ENCODE measurements around the gene CELSR1. TPM values are rescaled to one million over a fixed set of nuclear protein-coding genes. Genes with fewer than 3 reads are reported as not detected.

CELSR1 gene
- total and polyA plus RNA-seq, 12 donors: 0.11 to 4.3 (median 1.9) TPM

DNA sequence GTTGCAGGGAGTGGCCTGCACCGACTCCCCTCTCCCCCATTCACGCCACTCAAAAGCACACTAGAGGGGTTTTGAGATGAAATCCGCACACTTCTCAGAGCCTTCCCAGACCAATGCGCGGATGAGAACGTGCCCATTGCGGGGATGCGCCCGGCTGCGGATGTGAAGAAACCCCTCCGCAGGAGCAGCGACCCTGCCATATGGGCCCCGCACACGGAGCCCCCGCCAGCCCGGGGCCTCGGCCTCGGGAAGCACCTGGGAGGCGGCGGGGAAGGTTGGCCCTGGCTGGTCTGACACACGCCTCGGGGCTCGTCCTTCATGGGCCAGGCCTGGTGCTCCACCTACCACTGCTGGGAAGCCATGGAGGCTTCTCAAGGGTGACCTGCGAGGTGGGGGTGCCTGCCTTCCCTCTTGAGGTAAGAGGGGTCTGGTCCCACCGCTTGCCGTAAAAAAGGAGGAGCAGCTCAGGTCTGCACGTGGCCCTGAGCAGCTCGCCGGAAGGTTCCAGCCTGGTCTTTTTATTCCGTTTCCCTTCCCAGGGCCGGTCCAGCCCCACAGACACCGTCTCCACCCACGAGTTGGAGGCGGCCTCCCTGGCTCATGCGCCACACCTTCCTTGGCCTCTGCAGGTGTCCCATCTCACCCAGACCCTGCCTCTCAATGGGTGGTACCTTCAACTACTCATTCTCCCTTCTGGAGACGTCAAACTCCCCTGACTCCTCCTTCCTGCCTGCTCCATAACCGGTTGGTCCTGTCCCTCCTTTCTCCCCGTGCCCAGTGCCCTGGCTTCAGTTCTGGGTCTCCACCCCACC, 162.6 kb downstream of the CELSR1 start:
- TF ChIP-seq, protein P1, sequence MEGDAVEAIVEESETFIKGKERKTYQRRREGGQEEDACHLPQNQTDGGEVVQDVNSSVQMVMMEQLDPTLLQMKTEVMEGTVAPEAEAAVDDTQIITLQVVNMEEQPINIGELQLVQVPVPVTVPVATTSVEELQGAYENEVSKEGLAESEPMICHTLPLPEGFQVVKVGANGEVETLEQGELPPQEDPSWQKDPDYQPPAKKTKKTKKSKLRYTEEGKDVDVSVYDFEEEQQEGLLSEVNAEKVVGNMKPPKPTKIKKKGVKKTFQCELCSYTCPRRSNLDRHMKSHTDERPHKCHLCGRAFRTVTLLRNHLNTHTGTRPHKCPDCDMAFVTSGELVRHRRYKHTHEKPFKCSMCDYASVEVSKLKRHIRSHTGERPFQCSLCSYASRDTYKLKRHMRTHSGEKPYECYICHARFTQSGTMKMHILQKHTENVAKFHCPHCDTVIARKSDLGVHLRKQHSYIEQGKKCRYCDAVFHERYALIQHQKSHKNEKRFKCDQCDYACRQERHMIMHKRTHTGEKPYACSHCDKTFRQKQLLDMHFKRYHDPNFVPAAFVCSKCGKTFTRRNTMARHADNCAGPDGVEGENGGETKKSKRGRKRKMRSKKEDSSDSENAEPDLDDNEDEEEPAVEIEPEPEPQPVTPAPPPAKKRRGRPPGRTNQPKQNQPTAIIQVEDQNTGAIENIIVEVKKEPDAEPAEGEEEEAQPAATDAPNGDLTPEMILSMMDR (IDR thresholded peaks at IDR 0.05): no peak
- no peak for TF ChIP-seq POLR2A (IDR thresholded peaks at IDR 0.05)
- intact Hi-C loops (cut with DNase I): no loop called here
- Histone ChIP-seq H3K4me1 (replicated peaks in 1 of 2) (peaks cover 6 to 13% of the 10 kb centered on the region in 2 donors), H3K27me3 (no peaks in the 10 kb centered on the region), H3K4me3 (no peak overlapping the region), H3K9me3 (replicated peaks in 1 of 3) (peaks cover 0 to 7% (median 0%) of the 10 kb centered on the region in 3 donors), H3K36me3 (replicated peaks in 1 of 2) (no peaks in the 10 kb centered on the region), H3K27ac (no peak overlapping the region)
- 89 to 94% (median 90%) methylated on average over 23 to 38 of the region's 38 CpGs for WGBS, 4 donors
- no peak for DNase-seq

DNA sequence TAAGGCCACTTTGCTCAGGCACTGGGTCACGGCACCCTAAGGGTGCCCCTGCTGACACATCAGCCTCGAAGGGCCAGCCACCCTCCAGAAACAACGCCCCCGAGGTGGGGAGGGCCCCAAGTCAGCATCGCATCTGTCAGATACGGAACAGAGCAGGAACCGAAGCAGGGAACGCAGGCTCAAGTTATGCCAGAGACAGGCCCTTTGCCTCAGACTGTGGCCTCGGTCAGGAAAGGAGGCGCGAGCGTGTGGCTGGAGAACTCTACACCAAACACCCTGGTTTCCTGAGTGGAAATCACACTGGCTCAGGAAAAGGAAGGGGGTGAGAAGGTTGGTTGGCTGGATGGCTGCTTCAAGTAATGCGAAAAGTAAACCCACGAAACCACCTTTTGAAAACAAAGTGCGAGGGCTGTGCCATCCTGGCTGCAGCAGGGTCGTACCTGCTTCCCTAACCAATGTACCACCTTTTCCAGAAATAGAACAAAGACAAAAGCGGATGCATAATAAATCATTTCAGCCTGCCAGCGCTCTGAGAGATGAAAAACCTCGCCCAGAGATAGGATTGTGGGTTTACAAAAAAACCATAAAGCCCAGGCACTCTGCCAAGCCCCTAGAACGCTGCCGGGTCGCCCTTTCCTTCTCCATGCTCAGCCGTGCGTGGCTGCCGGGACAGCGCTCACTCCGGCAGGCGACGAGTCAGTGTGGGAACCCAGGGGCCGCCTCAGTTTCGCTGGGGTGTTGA, 163.3 kb downstream of the CELSR1 start:
- intact Hi-C loops (cut with DNase I): no loop called here
- DNase-seq: no peak
- Histone ChIP-seq H3K27ac (no peak overlapping the region), H3K4me3 (no peak overlapping the region), H3K4me1 (replicated peaks in 1 of 2) (peaks cover 6 to 13% of the 10 kb centered on the region in 2 donors), H3K9me3 (replicated peaks in 1 of 3) (peaks cover 0 to 7% (median 0%) of the 10 kb centered on the region in 3 donors), H3K36me3 (replicated peaks in 1 of 2) (no peaks in the 10 kb centered on the region), H3K27me3 (no peaks in the 10 kb centered on the region)
- no peak for TF ChIP-seq POLR2A (IDR thresholded peaks at IDR 0.05)
- TF ChIP-seq, protein P1 (IDR thresholded peaks at IDR 0.05): no peak
- WGBS, 4 donors: 48 to 70% (median 59%) methylated on average over 29 to 31 of the region's 31 CpGs

DNA sequence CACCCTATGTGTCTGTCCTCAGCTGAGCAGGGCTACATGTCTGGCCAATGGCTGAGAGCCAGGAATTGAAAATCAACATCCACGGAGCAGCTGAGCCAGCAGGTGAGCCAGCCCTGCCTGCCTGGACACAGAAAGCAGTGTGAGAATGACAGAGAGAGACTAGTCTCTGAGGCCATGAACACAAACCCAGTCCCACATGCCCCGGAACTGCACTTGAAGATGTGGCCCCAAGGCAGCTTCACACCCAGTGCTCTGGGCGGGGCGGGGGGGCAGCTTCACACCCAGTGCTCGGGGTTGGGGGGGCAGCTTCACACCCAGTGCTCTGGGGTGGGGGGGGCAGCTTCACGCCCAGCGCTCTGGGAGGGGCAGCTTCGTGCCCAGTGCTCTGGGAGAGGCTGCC, 164.3 kb downstream of the CELSR1 start:
- no peak for DNase-seq
- TF ChIP-seq, protein P1 (IDR thresholded peaks at IDR 0.05): no peak
- no peak for TF ChIP-seq POLR2A (IDR thresholded peaks at IDR 0.05)
- intact Hi-C loops (cut with DNase I): no loop called here
- Histone ChIP-seq H3K36me3 (replicated peaks in 1 of 2) (no peaks in the 10 kb centered on the region), H3K27ac (no peak overlapping the region), H3K27me3 (no peaks in the 10 kb centered on the region), H3K4me1 (replicated peaks in 1 of 2) (peaks cover 6 to 11% of the 10 kb centered on the region in 2 donors), H3K9me3 (replicated peaks in 1 of 3) (peaks cover 0 to 7% (median 0%) of the 10 kb centered on the region in 3 donors), H3K4me3 (no peak overlapping the region)
- WGBS, 4 donors: 50 to 70% (median 59%) methylated on average over 1 to 8 of the region's 8 CpGs

DNA sequence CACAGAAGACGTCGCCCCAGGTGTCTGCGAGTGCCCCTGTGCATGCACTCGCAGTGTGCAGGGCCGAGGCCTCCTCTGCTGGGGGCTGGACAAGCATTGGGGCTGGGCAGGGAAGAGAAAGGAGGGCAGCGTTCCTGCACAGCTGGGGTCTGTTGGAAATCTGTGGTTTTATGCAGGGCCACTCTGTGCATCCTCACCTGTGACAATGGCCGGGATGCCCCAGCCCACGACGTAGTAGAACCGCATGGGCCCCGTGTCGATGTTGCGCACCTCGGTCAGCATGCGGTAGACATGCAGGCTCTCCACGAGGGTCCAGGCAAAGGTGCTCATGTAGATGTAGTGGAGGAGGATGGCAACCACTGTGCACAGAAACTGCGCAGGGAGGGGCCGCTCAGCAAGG, 164.7 kb downstream of the CELSR1 start:
- H3K27me3 ChIP-seq: no peaks in the 10 kb centered on the region
- no peak overlapping the region for H3K4me3 ChIP-seq
- DNase-seq: no peak
- H3K36me3 ChIP-seq (replicated peaks in 1 of 2): no peaks in the 10 kb centered on the region
- WGBS, 4 donors: 86 to 96% (median 89%) methylated on average over 16 to 18 of the region's 18 CpGs
- intact Hi-C loops (cut with DNase I): no loop called here
- H3K9me3 ChIP-seq (replicated peaks in 1 of 3): peaks cover 0 to 7% (median 0%) of the 10 kb centered on the region in 3 donors
- no peak for TF ChIP-seq POLR2A (IDR thresholded peaks at IDR 0.05)
- TF ChIP-seq, protein P1 (IDR thresholded peaks at IDR 0.05): no peak
- H3K27ac ChIP-seq: no peak overlapping the region
- peaks cover under 1 to 6% of the 10 kb centered on the region in 2 donors for H3K4me1 ChIP-seq (replicated peaks in 1 of 2)

Data from adrenal gland (tissue), 12 donors.